ENCODE results near the gene UNC13B.

Gene UNC13B

DNA sequence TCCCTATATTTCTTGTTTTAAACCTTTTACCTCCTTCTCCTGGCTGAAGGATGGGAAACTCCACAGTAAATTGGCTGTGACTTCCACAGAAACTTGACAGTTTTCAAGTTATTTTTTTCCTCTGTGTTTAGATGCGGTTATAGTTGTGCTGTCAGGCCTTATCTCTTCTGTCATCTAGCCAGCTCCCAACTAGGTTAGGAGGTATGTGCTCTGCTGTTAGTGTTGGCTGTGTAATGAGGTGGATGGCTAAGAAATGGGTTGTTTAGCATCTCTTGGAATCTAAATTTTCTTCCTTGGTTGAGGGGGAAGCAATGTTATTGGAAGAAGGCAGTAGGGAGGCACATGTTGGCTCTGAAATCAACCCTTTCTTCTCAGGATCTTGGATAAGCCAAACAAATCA lies 178.2 kb downstream of the UNC13B start:
- no peak for DNase-seq

DNA sequence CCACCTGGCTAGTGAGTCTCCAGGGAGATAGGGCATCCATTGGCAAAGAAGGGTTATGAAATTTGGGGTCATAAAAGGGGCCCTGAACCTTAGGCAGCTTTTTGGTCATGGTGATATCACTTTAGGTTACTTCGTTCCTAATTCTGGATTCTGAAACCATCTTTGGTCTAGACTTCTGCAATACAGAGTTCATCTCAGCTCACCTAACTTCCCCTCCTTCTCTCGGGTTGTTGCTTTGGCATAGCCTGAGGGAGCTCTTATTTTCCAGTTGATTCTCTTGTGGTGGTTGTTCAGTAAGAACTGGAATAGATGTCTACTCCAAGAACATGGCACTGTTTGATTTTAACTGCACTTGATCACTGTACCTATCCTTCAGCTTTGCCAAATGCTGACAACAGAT lies 179.2 kb downstream of the UNC13B start:
- DNase-seq, result no peak

DNA sequence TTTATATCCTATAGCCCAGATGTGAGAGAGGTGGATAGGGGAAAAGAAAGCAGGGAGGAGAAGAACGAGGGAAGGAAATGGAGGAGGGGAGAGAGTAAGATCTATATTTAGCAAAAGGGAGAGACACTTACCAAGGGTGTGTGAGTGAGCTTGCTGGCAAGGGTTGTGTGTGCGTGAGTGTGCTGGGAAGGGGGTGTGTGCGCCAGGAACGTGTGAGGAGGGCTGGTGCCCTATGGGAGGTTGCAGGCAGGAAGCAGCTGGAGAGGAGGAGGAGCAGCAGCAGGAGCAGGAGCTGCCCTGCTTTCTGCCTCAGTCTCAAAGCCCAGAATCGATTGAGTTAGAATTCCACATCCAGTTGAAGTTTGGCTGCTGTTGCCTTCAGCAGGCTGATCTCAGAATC lies 179.8 kb downstream of the UNC13B start:
- no peak for DNase-seq

DNA sequence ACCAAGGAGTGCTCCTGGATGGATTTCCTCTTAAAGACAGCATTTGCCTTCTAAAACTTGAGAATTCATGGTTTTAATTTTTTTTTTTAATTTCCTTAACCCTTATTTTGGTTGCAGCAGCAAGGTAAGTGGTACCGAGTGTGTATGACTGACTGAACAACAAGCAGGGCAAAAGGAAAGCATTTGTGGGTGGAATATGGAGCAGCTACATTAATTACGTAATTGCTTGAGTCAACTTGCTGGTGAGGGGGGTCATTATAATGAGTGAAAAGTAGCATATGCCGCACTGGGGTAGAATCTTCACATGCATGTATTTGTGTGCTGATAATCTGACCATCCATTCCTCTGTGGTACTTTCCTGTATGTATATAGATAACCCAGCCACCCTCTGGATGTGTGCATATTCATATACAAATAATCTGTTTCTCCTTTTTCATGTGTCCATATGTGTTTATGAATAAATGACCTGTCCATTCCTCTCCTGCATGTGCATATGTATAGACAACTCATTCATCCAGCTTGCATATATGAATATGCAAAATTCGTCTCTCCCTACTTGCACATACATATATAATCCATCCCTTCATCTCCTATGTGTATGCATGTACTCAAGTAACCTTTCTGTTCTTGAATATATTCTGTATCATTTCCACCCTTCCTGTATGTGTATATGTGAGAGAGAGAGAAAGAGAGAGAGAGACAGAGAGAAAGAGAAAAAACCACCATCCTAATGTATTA lies 180.6 kb downstream of the UNC13B start:
- DNase-seq, result no peak

DNA sequence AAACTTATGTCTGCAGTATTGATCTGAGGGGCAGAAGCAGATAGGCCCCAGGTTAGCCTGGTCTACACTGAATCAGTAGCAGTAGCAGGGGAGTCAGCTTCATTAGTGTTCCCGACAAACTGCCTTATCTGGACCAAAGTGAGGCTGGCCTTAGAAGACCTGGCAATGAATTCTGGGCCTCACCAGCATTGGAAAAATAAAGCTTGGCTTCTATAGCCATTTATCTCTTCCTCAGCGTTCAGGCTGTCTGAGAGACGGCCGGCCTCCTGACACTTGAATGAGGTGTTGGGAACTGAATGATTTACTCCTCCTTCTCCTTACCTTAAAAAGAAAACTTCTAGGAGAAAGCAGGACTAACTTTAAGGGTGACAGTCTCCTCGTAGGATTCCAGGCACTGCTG lies 186.3 kb downstream of the UNC13B start:
- no peak for DNase-seq

DNA sequence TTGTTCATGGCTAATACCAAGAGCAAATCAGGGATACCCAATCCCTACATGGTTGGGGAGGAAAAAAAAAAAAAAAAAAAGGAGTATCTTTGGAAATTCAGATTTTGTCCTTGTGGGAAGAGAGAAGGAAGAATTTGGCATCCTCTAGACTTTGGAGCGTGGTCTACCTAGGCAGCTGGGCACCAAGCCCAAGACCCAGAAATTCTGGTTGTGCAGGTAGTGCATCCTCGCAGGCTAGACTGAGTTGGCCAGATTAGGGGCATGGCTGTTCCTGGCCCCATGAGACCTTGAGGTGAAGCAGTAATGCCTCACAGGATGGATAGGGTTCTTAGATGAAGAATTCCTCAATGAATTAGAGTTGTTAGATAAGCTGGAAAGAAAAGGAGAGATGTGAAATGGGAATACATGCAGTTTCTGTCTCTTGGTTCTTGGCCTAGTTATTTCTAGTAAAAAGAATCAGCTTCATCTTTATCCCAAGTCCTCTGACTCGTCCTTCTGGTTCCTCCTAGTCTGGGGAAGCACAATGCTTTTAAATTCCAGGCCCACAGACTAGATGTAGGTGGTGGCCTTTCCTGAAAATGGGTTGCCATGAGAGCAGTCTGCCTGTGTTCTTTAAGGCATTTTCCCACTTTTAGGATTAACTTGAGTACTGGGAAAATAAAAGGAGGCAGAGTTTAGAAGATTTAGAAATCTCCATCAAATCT lies 187.6 kb downstream of the UNC13B start:
- DNase-seq, result no peak

DNA sequence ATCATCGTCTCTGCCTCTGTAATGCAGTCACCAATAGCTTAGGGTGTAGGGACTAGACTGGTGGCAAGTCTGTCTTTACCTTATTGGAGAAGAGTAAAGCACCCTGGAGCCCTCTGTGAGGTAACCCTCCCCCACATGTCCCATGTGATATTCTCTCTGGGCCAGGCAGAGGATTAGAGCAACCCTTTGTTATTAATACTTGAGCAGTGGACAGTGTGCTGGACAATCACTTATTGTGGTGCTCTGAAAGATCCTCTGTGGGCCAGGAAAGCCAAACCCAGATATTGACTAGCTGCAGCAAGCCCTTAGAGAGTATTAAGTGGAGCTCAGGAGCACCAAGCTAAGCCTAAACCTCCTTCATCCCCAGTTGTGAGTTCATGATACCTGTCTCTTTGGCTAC lies 188.4 kb downstream of the UNC13B start:
- DNase-seq, result no peak

DNA sequence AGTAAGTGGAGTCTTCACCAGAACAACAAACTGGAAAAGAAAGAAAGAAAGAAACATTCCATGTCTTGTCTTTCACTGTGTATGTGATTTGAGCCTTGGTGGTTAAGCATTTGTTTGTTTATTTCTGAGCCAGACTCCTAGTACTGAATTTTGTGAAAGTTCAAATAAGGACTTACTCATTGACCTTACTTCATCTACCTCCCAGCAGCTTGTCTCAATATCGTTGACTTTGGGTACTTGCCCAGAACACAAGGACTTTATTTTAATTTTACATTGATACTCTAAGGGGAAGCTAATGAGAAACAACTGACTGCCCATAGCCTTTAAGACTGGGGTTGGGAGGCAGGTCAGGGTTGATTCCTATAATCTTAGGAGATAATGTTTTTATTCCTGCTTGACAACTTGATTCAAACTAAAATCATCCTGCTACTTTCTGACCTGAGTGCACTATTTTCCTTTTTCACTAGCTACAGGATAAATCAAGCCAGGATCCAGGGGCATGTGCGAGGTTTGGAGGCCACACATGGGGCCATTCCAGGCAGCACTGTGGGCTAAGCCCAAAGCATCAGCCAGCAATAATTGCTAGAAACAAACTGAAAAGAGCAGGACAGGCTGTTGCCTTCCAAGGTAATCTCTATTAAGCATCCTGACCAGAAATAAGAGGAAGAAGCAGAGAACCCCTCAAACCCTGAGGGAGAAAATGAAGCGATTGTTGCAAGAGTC lies 189.2 kb downstream of the UNC13B start:
- DNase-seq, result no peak

DNA sequence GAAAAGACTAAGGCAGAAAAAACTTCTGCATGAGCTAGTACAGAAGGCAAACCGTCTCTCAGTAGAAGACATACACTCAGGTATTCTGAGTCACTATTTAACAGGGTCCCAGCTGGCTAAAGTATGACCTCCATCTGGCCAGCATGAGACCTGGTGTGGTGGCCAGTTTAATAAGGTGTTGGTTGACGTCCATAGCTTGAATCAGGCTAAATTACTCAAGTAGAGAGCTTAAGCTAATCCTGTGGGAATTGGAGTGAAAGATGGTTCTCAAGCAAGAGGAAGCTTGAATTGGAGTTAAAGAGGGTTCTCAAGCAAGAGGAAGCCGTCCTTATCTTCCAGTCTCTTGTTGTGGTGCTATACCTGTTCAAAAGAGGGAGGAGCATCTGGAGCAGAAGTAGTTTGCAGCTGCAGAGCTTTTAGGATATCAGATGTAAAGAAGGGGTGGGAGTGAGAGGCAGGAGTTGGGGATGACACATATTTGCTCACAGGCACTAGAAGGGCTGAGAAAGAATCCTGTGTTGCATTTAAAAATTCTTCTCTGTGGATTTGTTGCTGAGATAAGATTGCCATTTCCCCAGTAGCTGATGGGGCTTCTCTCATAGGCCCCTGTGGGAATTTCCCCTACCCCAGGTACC lies 192.0 kb downstream of the UNC13B start:
- no peak for DNase-seq

DNA sequence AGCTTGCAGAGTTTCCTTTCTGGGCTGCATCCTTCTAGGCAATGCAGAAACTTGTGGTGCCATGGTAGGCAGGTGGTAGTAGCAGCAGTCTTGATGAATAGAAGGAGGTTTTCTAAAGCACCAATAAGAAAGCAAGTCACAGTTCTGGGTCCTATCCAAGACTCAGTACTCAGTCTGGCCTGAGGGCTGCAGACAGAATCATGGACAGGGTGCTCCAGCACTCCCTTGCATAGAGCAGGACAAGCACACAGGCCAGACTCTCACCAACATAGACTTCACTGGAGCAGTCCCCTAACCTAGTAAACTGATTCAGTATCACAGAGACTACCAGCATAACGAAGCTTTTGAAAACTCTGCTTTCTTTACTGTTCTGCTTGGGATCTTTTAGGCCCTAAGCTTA lies 194.1 kb downstream of the UNC13B start:
- DNase-seq, result no peak

DNA sequence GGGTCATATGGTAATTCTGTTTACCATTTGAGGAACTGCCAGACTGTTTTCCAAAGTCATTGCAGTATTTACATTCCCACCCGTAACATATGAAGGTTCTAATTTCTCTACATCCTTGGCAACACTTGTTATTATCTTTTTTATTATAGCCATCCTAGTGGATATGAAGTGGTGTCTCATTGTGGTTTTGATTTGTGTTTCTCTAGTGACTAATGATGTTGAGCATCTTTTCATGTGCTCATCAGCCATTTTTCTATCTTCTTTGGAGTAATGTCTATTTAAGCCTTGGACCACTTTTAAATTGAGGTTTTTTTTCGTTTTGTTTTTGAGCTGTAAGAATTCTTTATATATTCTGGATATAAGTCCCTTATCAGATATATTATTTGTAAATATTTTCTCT lies 195.3 kb downstream of the UNC13B start:
- no peak for DNase-seq

DNA sequence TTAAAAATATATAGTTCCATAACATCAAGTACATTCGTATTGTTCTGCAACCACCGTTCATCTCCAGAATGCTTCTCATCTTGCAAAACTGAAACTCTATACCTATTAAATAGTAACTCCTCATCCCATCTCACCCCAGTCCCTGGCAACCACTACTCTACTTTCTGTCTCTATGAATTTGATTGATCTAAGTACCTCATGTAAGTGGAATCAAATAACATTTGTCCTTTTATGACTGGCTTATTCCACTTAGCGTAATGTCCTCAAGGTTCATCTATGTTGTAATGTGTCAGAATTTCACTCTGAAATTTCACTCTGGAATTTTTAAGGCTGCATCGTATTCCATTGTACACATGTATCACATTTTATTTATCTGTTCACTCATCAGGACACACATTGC lies 196.0 kb downstream of the UNC13B start:
- no peak for DNase-seq

DNA sequence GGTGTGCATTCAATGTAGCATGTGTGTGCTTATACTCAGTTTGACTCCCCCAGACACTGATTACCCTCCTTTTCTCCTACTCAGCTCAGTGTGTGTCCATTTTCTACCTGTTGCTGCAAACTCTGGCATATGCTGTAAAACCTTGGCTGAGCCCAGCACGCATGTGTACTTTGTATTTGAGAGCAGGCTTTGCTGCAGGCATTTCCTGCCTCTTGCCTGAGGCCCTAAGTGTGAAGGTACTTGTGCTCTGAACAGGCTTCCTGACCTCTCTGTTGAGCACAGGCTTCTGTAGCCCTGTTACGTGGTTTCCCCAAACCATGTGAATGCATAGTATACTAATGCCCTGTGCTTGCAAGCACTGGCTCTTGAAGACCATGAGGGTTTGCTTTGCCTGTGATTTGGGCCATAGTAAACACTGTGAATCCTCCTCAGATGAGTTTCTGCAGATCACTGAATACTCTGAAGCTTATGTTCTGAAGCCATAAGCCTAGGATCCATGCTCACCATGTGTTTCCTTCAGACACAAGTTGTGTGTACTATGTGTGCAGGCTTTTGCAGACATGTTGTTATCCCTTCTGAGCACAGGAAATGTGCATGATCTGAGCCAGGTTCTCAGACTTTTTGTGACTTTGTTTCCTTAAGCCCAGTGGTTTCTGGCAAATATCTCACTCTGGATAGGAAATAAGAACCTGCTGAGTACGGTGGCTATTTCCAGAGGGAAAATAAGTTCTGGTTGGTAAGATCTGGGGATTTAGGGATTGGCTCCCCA lies 203.2 kb downstream of the UNC13B start:
- DNase-seq, result no peak

DNA sequence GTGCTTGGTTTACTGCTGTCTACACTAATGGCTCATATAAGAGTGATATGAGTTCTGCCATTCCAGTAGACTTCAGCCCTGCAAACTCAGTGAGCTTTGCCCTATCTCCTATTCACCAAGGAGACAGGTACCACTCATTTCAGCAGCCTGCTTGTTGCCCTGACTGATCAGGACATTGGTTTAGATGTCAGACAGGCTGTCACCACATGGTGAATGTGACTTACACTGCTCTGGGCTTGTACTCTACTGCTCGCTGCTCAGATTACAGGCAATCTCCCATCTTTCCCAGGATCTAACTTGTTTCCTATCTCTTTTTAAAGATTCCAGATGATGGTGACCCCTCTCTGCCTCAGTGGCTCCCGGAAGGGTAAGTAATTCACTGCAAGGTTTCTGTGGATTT lies 204.8 kb downstream of the UNC13B start:
- no peak for DNase-seq

DNA sequence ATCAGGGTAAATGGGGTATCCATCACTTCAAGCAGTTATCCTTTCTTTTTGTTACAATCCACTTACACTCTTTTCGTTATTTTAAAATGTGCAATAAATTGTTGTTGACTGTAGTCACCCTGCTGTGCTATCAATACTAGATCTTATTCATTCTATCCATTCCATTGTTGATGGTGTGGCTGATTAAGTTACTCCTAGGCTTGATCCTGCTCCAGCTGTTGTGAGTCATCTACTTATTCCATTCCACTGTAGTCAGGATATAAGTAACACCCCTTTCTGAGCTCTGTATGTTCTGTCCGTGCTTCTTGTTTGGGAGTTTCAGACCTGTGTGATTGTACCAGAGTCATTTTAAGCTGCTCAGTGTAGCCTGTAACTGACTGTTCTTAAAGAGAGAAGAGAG lies 205.6 kb downstream of the UNC13B start:
- DNase-seq, result no peak

DNA sequence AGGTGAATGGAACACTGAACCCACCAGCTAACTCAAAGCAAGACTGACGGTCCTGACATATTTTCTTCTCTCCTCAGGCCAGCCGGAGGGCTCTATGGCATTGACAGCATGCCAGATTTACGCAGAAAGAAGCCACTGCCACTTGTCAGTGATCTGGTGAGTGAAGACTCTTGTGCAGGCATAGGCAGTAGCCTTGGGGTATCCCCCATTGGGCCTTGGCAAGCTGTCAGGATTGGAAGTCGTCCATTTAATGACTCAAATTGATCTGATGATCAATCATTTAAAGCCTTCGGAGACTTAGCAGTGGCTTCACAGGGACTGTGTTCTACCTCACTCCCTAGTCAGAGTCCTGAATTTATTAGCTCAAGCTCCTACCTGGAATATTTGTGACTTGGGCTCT lies 208.4 kb downstream of the UNC13B start:
- DNase-seq, result no peak

DNA sequence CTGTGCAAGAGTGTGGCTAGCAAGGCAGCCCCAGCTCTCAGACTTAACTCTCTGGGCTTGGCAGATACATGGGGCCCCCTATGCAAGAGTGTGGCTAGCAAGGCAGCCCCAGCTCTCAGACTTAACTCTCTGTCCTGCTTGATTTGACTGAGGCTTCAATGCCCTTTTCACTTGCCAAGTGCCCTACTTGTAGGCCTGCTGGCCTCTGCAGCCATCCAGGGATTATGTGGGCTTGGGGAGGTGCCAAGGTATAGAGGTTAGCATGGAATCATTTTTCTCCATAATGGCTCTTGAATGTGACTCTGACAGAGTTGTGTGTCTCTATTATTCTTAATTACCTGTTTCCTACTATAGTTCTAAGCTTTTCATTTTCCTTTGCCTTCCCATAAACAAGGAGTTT lies 212.6 kb downstream of the UNC13B start:
- no peak for DNase-seq

DNA sequence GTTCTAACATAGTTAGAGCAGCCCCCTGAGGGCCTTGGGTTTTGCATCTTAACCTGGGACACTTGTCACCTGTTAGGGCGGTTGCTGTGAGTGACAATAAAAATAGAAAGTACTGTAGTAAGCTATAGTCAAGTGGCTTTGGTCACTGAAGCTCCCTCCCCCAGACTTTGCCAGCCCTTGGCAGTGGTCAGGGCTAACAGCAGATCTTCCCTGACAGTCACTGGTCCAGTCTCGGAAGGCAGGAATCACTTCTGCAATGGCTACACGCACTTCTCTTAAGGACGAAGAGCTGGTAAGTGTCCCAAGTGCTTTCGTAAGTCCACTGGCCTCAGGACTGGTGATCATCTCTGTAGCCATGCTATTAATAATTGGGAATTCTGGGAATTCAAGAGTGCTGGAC lies 213.1 kb downstream of the UNC13B start:
- DNase-seq, result no peak

DNA sequence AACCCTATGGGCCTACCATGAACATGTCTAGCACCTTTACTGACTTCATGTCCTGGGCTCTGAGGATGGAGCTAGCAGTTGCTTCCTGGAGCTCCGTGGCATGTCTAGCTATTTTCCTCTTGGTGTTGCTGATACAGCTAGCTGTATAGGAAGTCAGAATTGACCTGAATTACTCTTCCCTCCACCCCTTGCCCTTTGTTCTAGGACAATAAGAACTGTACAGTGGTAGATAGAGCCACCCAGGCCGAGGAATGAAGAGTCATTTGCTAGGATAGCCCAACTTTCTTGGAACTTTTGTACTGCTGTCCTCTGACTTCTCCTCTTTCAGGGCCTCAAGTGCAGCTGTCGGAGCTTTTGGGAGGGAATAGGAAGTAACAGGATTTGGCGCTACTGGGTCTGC lies 218.2 kb downstream of the UNC13B start:
- DNase-seq, result no peak

DNA sequence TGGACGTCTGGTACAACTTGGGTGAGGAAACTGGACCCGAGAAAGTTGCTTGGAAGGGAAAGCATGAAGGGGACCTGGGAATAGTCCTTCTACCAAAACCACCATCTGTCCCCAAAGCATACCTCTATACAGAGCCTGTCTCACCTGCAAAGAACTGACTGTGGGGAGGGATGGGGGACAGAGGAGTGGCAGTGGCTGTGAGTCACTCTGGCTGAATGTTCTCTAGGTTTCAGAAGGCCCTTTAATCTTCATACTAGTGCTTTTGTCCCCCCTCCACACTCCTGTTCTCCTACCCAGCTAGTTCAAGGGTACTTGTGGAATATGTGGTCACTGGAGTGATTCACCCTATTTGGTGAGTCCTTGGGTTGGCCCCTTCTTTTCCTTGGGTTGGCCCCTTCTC lies 218.8 kb downstream of the UNC13B start:
- no peak for DNase-seq

DNA sequence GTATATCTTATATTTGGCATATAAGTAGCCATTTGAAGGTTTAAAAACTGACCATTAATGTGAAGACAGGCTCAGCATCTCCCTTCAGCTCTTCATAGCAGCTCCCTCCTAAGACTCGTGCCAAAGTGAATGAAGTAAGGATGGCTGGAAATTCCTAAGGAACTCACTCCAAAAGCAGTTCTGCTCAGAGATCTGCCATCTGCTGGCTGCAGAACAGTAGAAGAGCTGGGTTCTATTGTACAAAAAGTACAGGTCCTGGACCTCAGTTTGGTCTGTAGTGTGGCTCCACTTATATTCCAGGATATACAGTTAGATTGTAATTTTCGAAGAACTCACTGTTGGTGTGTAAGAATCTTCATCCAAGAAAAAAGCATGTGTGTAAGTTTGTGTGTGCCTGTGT lies 223.2 kb downstream of the UNC13B start:
- DNase-seq, result no peak

DNA sequence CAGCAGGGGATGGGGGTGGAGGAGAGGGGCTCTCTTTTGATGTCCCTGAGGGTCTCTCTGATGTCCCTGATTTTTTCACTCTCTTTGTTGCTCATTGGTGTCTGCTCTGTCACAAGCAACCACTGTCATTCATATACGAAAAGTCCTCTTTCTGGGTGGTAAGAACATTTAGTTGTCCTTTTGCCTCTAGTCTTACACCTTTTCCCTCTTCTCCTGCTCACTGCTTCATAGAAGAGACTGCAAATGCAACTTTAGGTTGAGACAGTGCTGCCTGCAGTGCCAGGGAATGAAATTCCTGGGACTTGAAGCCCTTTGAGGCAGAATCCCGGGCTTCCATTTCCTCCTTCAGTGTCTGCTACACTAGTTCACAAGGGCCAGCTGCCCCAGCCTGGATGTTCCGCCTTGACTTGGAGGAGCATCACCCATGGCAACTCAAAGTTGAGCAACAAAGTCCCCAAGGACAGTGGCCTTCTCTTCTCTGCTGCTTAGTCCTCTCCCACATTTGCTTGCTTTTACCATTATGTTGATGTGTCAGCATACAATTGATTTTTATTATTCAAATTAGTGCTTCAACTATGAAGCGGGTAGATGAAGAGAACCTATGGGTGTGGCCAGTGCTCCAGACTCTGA lies 233.4 kb downstream of the UNC13B start:
- no peak for DNase-seq
